Measurements from ENCODE around the gene FBN1.

Gene FBN1

GRCh38 chr15:48393645-48394506, 251.6 kb downstream of the FBN1 start:
- H3K9me3 Mint-ChIP-seq: no peaks in the 10 kb centered on the region
- no peak for TF ChIP-seq CTCF (IDR thresholded peaks at IDR 0.05)
- H3K27ac Mint-ChIP-seq: peak overlapping the region; percentile 30
- H3K4me3 Mint-ChIP-seq: no peak overlapping the region
- peaks cover 30% of the 10 kb centered on the region for H3K4me1 Mint-ChIP-seq
- H3K27me3 Mint-ChIP-seq (ENCODE audit: low read depth, poor library complexity): peaks cover 9% of the 10 kb centered on the region
- no peaks in the 10 kb centered on the region for H3K36me3 Mint-ChIP-seq (ENCODE audit: low read depth)
- DNase-seq: no peak

- H3K27ac Mint-ChIP-seq: peak overlapping the region; percentile 9
- H3K9me3 Mint-ChIP-seq: no peaks in the 10 kb centered on the region
- peaks cover 4% of the 10 kb centered on the region for H3K27me3 Mint-ChIP-seq (ENCODE audit: low read depth, poor library complexity)
- H3K36me3 Mint-ChIP-seq (ENCODE audit: low read depth): no peaks in the 10 kb centered on the region
- DNase-seq: no peak
- peaks cover 36% of the 10 kb centered on the region for H3K4me1 Mint-ChIP-seq
- TF ChIP-seq CTCF (IDR thresholded peaks at IDR 0.05): no peak
- no peak overlapping the region for H3K4me3 Mint-ChIP-seq
Measured at GRCh38 chr15:48392356-48392755, 253.2 kb downstream of the FBN1 start.

DNA sequence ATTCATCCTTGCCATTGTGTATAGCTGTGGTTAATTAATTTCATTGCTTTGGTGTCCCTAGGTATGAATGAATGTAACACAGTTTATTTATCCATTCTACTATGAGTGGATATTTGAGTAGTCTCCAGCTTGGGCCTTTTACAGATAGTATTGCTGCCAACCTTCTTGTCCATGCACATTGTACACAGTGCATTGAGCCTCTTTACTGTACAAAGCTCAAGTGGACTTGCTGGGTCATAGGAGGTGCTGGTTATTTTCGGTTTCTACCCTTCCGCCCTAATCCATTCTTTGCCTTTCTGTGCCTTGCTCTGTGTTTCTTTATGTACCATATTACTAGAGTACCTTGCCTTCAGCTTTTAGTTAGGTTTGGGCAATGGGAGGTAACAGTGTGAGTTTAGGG, 253.6 kb downstream of the FBN1 start:
- no peaks in the 10 kb centered on the region for H3K9me3 Mint-ChIP-seq
- no peaks in the 10 kb centered on the region for H3K36me3 Mint-ChIP-seq (ENCODE audit: low read depth)
- peaks cover 4% of the 10 kb centered on the region for H3K27me3 Mint-ChIP-seq (ENCODE audit: low read depth, poor library complexity)
- no peak for TF ChIP-seq CTCF (IDR thresholded peaks at IDR 0.05)
- peaks cover 36% of the 10 kb centered on the region for H3K4me1 Mint-ChIP-seq
- DNase-seq: no peak
- H3K27ac Mint-ChIP-seq: no peak overlapping the region
- no peak overlapping the region for H3K4me3 Mint-ChIP-seq

DNA sequence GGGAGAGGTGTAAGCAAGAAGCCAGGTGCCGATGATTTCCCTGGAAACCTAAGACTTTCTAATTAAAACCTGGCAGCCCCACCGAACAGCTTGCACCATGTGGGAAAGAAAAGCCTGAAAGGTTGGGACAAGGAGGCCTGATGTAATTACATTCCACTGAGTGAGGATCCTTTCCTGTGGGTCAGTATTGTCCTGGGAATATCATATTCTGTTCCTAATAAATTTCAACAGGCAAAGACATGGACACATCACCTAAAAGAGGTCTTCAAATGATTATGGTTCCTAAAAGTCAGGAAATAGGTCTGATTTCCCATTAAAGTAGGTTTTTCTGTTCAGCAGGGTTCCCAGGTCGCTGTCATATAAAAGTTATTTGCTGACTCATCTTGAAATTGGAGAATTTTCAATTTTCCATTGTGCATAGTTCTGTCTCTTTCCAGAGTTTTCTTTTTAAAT, 255.8 kb downstream of the FBN1 start:
- no peaks in the 10 kb centered on the region for H3K36me3 Mint-ChIP-seq (ENCODE audit: low read depth)
- H3K4me1 Mint-ChIP-seq: peaks cover 38% of the 10 kb centered on the region
- peaks cover 7% of the 10 kb centered on the region for H3K27me3 Mint-ChIP-seq (ENCODE audit: low read depth, poor library complexity)
- DNase-seq: no peak
- H3K9me3 Mint-ChIP-seq: no peaks in the 10 kb centered on the region
- H3K27ac Mint-ChIP-seq: no peak overlapping the region
- no peak overlapping the region for H3K4me3 Mint-ChIP-seq
- TF ChIP-seq CTCF (IDR thresholded peaks at IDR 0.05): no peak

DNA sequence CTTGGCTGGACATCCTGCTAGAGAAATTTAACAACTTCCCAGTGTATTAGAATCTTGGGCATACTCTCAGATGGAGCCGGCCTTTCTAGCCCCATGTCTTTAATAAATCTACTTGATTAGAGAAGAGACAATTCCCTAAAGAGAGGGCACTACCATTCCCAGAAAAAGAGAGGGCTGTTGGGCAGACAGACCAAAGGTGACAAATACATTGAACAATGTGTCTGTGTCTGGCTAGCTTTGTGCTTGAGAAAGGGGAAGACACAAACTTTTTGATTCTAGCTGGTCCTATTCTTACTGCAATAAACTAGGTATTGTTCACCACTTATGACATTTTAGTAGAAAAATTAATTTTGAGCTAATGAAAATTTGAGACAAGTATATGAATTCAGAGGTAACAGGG, 256.6 kb downstream of the FBN1 start:
- Mint-ChIP-seq H3K4me3 (no peak overlapping the region), H3K9me3 (no peaks in the 10 kb centered on the region), H3K4me1 (peaks cover 37% of the 10 kb centered on the region), H3K27ac (no peak overlapping the region), H3K36me3 (ENCODE audit: low read depth) (no peaks in the 10 kb centered on the region), H3K27me3 (ENCODE audit: low read depth, poor library complexity) (peaks cover 7% of the 10 kb centered on the region)
- no peak for DNase-seq
- no peak for TF ChIP-seq CTCF (IDR thresholded peaks at IDR 0.05)
